ENCODE data around the gene EIF2D. TPM values are rescaled to one million over a fixed set of nuclear protein-coding genes. Genes with fewer than 3 reads are reported as not detected.
A peak's percentile ranks its signal among the peaks of the same experiment; 100 is the strongest.

EIF2D gene
- total and polyA plus RNA-seq, 8 donors, result 37.5 to 110 (median 90.7) TPM

DNA sequence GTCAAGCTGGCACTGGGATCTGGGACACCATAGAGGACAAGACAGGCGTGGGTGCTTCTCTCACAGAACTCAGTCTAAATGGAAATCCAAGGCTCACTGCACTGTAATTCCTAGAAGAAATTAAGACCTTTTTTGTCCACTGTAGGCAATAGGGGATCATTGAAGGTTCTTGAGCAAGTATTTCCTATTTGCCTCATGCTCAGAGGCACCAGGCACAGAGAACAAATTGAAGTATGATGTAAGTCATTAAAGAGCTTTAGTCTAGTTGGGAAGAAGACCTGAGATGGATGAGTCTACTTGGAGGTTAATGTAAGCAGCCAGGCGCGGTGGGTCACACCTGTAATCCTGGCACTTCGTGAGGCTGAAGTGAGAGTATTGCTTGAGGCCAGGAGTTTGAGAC, 34.6 kb downstream of the EIF2D start:
- Histone ChIP-seq H3K4me1 (peaks cover 7 to 99% of the 10 kb centered on the region in 2 donors), H3K9me3 (no peaks in the 10 kb centered on the region), H3K4me3 (no peak overlapping the region), H3K27ac (peak overlapping the region in 1 of 2 donors; percentile 98), H3K27me3 (no peaks in the 10 kb centered on the region), H3K36me3 (no peaks in the 10 kb centered on the region)
- TF ChIP-seq CTCF (IDR thresholded peaks at IDR 0.05), result no peak
- intact Hi-C loops (cut with DNase I), result no loop called here
- ATAC-seq, result no peak
- DNase-seq, result no peak

DNA sequence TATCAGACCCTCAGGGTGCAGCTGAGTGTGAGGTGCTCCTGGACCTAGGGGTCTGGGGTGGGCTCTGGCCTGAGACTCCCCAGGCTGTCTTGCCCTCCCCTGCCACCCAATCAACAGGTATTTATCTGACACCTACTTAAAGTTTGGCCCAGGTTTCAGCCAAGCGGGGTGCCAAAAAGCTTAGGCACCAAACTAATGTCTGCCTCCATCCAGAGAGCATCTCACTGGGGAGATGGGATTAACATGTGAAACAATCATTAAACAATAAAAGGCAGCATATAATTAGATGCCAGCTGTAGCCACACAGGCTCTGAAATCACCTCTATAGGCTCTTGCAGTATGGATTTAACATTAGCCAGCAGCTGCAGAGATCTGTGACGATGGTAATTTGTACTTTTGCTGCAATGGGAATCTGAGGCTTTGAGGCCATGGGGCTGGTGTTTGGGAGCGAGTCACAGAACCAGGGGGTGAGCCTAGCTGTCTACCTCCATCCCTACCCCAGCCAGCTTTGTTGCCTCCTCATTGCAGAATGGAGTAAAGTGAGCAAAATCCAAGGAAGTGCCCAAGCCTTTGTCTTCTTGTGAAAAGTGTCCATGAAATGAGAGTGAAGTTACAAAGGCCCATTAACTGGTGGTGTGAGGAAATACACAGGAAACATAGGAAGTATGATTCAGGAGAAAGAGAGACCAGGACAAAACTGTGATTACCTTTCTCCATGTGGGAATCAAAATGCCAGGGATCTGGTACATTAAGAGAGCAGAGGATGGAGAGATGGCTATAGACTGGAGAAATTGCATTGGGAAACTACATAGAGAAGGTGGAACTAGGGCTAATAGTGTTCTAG, 36.1 kb downstream of the EIF2D start:
- TF ChIP-seq CTCF (IDR thresholded peaks at IDR 0.05), result no peak
- Histone ChIP-seq H3K4me3 (peak overlapping the region in 1 of 2 donors; percentile 0), H3K27me3 (no peaks in the 10 kb centered on the region), H3K27ac (peak overlapping the region; percentile 77 to 98), H3K4me1 (peaks cover 7 to 93% of the 10 kb centered on the region in 2 donors), H3K9me3 (no peaks in the 10 kb centered on the region), H3K36me3 (no peaks in the 10 kb centered on the region)
- intact Hi-C loops (cut with DNase I), result no loop called here
- ATAC-seq (no peak), DNase-seq (no peak)

GRCh38 chr1:206575165-206575893, 36.9 kb downstream of the EIF2D start:
- Histone ChIP-seq H3K4me1 (peaks cover 7 to 92% of the 10 kb centered on the region in 2 donors), H3K9me3 (no peaks in the 10 kb centered on the region), H3K4me3 (peak overlapping the region in 1 of 2 donors; percentile 0), H3K36me3 (no peaks in the 10 kb centered on the region), H3K27me3 (no peaks in the 10 kb centered on the region), H3K27ac (peak overlapping the region; percentile 77 to 98)
- TF ChIP-seq CTCF (IDR thresholded peaks at IDR 0.05), result no peak
- peak; percentile 65 for ATAC-seq
- peak in 3 of 4 donors; percentile 67 to 85 (median 73) for DNase-seq
- intact Hi-C loops (cut with DNase I), result no loop called here

DNA sequence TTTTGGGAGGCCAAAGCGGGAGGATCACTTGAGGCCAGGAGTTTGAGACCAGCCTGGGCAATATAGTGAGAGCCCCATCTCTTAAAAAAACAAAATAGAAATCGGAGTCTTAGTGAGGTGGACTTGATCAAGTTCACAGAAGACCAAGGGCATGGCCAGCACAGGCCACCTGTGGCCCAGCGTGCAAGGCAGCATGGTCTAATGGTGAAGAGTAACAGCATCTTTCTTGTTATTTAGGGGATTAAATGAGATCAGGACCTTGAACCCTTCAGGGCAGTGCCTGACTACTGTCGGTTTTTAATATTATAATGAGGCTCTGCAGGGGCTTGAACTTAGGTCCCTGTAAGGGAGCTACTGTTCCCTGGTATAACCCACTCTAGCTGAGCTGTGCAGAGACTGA, 38.5 kb downstream of the EIF2D start:
- Histone ChIP-seq H3K9me3 (no peaks in the 10 kb centered on the region), H3K36me3 (no peaks in the 10 kb centered on the region), H3K4me1 (peaks cover 7 to 92% of the 10 kb centered on the region in 2 donors), H3K27me3 (no peaks in the 10 kb centered on the region), H3K27ac (peak overlapping the region in 1 of 2 donors; percentile 98), H3K4me3 (no peak overlapping the region)
- DNase-seq (no peak), ATAC-seq (no peak)
- no peak for TF ChIP-seq CTCF (IDR thresholded peaks at IDR 0.05)
- intact Hi-C loops (cut with DNase I), result no loop called here

DNA sequence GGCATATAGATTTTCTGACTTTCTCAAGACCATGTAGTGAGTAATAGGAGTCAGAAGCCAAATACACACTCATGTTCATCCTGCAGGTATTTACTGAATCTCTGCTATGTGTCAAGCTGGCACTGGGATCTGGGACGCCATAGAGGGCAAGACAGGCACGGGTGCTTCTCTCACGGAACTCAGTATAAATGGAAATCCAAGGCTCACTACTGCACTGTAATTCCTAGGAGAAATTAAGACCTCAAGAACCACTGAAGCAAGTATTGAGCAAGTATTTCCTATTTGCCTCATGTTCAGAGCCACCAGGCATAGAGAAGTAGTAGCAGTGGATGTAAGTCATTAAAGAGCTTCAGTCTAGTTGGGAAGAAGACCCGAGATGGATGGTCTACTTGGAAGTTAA, 38.9 kb downstream of the EIF2D start:
- Histone ChIP-seq H3K4me1 (peaks cover 7 to 92% of the 10 kb centered on the region in 2 donors), H3K9me3 (no peaks in the 10 kb centered on the region), H3K27me3 (no peaks in the 10 kb centered on the region), H3K4me3 (no peak overlapping the region), H3K27ac (peak overlapping the region in 1 of 2 donors; percentile 98), H3K36me3 (no peaks in the 10 kb centered on the region)
- no peak for DNase-seq
- TF ChIP-seq CTCF (IDR thresholded peaks at IDR 0.05), result no peak
- intact Hi-C loops (cut with DNase I), result no loop called here
- no peak for ATAC-seq

All from left lung (tissue), 10 donors.